NCI-H2196 (cell line): ENCODE data around the gene PACRG.

Source experiments
- DNase-seq: peaks from one replicate; lab custom pipeline; 2025; ENCODE audit not compliant: unreplicated experiment; lab: John Stamatoyannopoulos, UW

PACRG gene

GRCh38 chr6:162709431-162709830, 18.3 kb upstream of the PACRG start:
- no peak for DNase-seq

- no peak for DNase-seq
Measured at GRCh38 chr6:162710419-162710818, 17.4 kb upstream of the PACRG start.

GRCh38 chr6:162710936-162711335, 16.8 kb upstream of the PACRG start:
- no peak for DNase-seq

GRCh38 chr6:162711376-162711775, 16.4 kb upstream of the PACRG start:
- DNase-seq = no peak

GRCh38 chr6:162712694-162713093, 15.1 kb upstream of the PACRG start:
- no peak for DNase-seq

- no peak for DNase-seq
Measured at GRCh38 chr6:162713974-162714780, 13.6 kb upstream of the PACRG start.

- DNase-seq = no peak
Measured at GRCh38 chr6:162715601-162716000, 12.2 kb upstream of the PACRG start.

GRCh38 chr6:162719528-162719927, 8.2 kb upstream of the PACRG start:
- DNase-seq = no peak

GRCh38 chr6:162721404-162721687, 6.4 kb upstream of the PACRG start:
- DNase-seq = no peak

GRCh38 chr6:162722226-162722625, 5.5 kb upstream of the PACRG start:
- no peak for DNase-seq

GRCh38 chr6:162722633-162723032, 5.1 kb upstream of the PACRG start:
- no peak for DNase-seq

GRCh38 chr6:162726947-162727321, 840 bp upstream of the PACRG start:
- DNase-seq = no peak

GRCh38 chr6:162728197-162728596, 423 bp downstream of the PACRG start:
- DNase-seq = no peak

- no peak for DNase-seq
Measured at GRCh38 chr6:162728706-162729105, 932 bp downstream of the PACRG start.

GRCh38 chr6:162730502-162730901, 2.7 kb downstream of the PACRG start:
- DNase-seq = no peak

GRCh38 chr6:162733489-162733888, 5.7 kb downstream of the PACRG start:
- no peak for DNase-seq

- DNase-seq = no peak
Measured at GRCh38 chr6:162736961-162737360, 9.2 kb downstream of the PACRG start.

GRCh38 chr6:162750776-162751175, 23.0 kb downstream of the PACRG start:
- no peak for DNase-seq

GRCh38 chr6:162751211-162751859, 23.6 kb downstream of the PACRG start:
- no peak for DNase-seq

GRCh38 chr6:162753775-162754174, 26.0 kb downstream of the PACRG start:
- no peak for DNase-seq

- no peak for DNase-seq
Measured at GRCh38 chr6:162770136-162770535, 42.4 kb downstream of the PACRG start.

- no peak for DNase-seq
Measured at GRCh38 chr6:162770955-162771354, 43.2 kb downstream of the PACRG start.

GRCh38 chr6:162772466-162772865, 44.7 kb downstream of the PACRG start:
- DNase-seq = no peak
